IPS-NIHi11 (cell line): ENCODE results near the gene TK1.

Source experiments
- DNase-seq: peaks from one replicate; pipeline ENCODE4 v3.0.0; 2012; ENCODE audit warnings: mixed read lengths, low spot score

The TK1 gene

DNA sequence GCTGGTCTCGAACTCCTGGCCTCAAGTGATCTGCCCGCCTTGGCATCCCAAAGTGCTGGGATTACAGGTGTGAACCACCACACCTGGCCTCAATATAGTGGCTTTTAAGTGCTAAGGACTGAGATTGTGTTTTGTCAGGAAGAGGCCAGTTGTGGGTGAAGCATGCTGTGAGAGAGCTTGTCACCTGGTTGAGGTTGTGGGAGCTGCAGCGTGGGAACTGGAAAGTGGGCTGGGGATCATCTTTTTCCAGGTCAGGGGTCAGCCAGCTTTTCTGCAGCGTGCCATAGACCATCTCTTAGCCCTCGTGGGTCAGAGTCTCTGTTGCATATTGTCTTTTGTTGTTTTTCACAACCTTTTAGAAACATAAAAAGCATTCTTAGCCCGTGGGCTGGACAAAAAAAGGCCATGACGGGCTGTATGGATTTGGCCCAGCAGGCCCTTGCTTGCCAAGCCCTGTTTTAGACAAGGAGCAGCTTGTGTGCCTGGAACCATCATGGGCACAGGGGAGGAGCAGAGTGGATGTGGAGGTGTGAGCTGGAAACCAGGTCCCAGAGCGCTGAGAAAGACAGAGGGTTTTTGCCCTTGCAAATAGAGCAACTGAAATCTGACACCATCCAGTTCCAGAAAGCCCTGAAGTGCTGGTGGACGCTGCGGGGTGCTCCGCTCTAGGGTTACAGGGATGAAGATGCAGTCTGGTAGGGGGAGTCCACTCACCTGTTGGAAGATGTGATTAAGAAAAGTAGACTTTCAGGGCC, 32.7 kb upstream of the TK1 start:
- peak; percentile 74 for DNase-seq

DNA sequence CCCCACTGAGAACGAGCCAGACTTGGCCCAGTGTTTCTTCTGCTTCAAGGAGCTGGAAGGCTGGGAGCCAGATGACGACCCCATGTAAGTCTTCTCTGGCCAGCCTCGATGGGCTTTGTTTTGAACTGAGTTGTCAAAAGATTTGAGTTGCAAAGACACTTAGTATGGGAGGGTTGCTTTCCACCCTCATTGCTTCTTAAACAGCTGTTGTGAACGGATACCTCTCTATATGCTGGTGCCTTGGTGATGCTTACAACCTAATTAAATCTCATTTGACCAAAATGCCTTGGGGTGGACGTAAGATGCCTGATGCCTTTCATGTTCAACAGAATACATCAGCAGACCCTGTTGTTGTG, 27.8 kb upstream of the TK1 start:
- DNase-seq, result no peak

DNA sequence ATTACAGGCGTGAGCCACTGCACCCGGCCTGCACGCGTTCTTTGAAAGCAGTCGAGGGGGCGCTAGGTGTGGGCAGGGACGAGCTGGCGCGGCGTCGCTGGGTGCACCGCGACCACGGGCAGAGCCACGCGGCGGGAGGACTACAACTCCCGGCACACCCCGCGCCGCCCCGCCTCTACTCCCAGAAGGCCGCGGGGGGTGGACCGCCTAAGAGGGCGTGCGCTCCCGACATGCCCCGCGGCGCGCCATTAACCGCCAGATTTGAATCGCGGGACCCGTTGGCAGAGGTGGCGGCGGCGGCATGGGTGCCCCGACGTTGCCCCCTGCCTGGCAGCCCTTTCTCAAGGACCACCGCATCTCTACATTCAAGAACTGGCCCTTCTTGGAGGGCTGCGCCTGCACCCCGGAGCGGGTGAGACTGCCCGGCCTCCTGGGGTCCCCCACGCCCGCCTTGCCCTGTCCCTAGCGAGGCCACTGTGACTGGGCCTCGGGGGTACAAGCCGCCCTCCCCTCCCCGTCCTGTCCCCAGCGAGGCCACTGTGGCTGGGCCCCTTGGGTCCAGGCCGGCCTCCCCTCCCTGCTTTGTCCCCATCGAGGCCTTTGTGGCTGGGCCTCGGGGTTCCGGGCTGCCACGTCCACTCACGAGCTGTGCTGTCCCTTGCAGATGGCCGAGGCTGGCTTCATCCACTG, 27.3 kb upstream of the TK1 start, which contains the start of gene BIRC5:
Gene BIRC5, plus strand, starts transcription at position 238 of the 690 bp plus-strand sequence. Its CDS starts 64 bp downstream, at position 302.
- DNase-seq, result peak; percentile 98

DNA sequence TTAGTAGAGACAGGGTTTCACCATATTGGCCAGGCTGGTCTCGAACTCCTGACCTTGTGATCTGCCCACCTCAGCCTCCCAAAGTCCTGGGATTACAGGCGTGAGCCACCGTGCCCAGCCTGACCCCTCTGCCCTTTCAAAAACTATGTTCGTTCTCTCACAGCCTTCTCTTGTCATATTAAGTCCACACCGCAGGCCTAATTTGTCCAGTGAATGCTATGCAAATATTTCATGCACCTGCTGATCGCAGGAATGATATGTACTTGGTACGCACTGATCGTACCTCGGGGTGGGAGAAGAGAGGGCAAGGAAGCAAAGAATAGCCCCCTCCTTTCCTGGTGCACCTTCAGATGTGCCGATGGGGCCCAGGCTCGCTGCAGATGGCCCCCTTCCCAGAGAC, 24.2 kb upstream of the TK1 start:
- DNase-seq, result no peak

DNA sequence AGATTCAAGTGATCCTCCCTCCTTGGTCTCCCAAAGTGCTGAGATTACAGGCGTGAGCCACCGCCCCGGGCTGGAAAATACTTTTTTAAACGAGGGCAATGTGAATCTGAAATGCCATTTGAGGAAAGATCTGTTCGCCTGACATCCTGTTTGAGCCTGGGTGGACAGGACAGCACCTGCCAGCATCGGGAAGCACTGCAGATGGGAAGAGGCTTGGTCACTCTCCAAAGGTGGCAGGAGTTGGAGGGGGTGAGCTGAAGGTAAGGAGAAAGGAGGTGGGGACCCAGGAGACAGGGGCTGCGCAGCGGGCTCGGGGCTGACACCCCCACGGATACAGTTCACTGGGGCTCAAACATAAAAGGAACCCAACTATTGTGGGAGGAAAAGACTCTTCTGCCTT, 23.3 kb upstream of the TK1 start:
- no peak for DNase-seq

DNA sequence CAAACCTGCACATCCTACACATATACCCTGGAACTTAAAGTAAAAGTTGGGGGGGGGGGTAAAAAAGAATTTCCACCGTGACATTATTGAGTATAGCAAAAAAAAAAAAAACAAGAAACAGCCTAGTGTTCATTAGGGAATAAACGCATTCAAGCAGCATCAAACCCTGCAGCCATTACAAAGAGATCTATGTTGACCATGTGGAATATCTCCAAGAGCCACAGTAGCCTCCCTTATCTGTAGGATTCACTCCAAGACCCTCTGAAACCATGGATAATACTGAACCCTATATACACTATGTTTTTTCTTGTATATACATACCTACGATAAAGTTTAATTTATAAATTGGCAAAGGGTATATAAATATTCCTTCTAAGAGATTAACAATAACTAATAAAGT, 21.6 kb upstream of the TK1 start:
- no peak for DNase-seq

DNA sequence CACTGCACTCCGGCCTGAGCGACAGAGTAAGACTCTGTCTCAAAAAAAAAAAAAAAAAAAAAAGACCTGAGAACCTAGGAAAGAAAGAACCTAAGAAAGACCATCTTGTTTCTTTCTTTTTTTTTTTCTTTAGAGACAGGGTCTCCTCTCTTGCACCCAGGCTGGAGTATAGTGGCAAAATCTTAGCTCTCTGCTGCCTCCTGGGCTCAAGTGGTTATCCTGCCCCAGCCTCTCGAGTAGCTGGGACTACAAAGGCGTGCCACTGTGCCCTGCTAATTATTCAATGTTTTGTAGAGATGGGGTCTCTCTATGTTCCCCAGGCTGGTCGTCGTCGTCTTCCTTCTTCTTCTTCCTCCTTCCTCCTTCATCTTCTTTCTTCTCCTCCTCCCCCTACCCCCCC, 19.4 kb upstream of the TK1 start:
- no peak for DNase-seq

DNA sequence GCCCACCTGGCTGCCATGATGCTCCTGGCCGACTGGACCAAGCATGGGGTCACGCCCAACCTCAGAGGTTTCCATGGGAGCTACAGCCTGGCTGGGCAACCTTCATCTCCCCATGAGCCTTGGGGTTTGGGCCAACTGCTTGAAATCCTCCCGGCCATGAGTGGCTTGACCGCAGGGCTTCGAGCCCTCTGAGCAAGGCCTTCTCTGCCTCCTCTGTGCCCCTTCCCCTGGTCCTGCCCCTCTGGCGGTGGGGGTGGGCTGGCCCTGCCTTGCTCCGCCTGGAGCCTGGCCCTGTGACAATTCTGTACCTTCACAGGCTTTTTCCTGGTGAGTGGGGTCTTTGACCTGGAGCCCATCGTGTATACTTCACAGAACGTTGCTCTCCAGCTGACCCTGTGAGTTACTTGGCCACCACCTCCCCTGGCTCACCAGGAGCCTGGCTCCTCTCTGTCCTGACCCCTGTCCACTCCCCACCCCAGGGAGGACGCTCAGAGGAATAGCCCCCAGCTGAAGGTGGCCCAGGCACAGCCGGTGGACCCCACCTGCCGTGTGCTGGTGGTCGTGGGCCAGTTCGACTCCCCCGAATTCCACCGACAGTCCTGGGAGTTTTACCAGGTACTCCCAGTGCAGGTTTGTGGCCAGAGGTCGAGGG, 18.4 kb upstream of the TK1 start:
- no peak for DNase-seq

DNA sequence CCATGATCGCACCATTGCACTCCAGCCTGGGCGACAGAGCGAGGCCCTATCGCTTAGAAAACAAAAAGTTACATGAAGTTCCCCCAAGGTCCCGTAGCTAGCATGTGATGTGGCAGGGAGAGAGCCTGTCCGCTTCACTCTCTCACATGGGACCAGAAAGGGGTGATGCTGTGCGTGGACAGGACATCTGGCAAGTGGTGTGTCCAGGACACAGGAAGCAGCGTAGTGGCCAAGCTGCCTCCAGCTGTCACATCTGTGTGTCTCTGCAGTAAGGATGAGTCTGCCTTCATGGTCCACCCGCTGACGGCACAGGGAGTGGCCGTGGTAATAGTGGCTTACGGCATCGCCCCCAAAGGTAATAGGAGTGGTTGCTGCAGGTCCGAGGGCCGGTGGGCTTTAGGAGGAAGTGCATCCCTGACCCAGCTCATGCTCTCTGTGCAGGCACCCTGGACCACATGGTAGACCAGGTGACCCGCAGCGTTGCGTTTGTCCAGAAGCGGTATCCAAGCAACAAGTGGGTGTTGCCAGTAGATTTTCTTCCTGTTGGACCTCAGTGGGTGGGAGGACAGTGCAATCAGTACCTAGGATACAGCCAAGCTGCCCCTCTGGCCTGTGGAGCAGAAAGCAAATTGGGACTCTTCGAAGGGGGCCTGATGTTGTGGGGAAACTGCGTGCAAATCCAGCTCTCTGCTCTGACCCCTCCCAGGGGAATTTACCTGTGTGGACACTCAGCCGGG, 17.7 kb upstream of the TK1 start:
- no peak for DNase-seq

DNA sequence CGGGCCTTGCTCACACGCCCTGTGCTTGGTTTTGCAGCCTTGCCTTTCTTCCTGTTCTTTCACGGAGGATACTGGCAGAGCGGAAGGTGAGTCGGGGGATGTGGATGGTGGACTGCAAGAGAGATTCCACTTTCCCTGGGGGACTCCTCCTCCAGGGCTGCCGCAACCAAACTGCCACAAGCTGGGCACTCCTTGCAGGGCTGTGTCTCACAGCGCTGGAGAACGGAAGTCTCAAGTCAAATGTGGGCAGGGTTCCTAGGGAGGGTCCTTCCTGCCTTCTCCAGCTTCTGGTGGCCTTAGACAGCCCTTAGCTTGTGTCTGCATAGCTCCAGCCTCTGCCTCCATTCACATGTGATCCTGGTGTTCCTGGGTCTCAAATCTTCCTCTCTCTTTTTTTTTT, 15.8 kb upstream of the TK1 start:
- DNase-seq, result no peak

DNA sequence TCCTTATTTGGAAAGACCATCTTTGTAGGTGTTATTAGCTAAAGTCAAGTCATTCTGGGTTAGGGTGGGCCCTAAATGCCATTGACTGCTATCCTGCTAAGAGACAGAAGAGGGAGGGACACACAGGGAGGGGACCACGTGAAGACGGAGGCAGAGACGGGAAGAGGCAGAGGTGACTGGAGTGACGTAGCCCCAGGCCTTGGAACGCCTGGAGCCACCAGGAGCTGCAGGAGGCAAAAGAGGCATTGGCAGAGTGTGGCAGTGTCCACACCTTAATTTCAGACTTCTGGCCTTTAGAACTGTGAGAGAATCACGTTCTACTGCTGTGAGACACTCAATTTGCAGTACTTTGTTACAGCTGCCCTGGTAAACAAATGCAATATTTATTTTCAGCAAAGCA, 13.6 kb upstream of the TK1 start:
- DNase-seq, result no peak

DNA sequence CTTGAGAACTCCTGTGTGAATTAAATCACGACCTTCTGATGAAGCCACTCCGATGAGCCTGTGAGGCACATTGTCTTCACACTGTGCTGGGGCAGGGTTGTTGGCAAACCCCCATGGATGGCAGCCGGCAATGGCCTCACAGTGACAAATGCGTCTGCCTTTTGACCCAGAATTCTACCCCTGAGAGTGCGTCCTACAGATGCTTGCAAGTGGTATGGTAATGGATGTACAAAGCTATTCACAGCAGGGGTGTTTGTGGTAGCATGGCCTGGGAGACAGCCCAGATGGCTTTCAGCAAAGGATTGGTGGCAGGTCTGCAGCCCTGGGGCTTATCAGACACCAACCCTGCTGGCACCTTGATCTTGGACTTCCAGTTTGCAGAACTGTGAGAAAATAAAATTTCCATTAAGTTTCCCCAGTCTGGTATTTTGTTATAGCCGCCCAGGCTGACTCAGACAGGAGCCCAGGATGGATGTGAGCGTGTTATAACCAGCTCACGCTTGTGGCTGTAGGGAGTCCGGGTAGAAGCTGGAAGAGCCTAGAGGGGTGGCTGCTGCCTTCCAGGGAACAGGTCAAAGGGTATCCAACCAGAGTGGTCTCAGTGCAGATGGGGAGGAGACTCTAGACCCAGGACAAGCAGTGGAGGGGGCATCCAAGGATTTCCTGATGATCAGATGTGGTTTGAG, 10.4 kb upstream of the TK1 start:
- no peak for DNase-seq

DNA sequence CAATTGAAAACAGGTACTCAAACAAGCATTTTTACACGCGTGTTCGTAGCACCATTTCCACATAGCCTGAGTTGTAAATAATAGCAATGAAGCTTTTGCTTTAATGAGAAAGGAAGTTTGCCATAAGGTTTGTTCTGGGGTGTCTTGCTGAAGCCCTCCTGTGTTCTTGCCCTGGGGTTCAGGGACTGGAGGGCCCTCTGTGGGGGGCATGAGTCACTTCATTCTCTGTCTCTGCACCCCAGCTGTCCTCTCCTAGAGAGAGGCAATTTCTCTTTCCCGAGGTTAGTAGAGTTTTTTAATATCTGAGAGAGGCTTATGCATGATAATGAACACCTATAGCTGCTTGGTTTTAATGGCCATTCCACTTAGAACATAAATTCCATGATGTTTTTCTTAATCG, 9.9 kb upstream of the TK1 start:
- no peak for DNase-seq

DNA sequence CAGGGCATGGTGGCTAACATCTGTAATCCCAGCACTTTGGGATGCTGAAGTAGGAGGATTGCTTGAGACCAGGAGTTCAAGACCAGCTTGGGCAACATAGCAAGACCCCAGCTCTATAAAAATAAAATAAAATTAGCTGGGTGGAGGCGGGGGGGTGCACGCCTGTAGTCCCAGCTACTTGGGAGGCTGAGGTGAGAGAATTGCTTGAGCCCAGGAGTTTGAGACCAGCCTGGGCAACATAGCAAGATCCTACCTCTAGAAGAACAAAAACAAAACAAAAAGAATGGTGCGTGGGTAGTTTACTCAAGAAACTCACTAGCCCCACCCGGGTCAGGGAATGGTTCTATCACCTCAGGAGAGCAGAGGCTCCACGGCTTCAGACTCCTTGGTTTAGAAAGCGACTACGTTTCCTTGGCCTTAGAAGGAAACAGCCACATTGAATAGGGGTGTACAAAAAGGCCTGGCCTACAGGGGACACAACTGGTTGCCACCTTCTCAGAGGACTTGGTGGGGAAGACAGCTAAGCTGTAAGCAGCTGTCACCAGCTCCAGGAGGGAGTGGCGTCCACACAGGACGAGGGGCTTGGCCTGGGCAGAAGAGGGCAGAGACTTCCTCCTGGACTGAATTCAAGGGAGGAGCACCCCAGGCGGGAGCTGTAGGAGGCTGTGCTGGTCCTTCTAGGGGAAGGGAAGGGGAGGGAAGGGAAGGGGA, 716 bp downstream of the TK1 start:
- peak; percentile 65 for DNase-seq

DNA sequence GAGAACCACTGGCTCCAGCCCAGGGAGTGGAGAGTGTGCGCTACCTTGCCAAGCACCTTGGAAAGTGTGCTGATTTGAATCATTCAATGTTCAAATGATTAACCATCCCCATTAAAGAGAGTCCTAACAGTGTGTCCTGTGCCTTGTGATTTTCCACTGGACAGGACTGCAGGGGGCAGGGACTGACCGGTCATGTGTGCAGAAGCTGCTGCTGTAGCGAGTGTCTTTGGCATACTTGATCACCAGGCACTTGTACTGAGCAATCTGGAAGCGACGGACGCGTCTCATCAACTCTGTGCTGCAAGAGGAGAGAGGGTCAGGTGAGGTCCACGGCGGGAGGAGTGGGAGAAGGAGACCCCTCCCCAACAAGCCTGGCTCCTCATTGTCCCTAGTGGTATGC, 2.0 kb downstream of the TK1 start:
- no peak for DNase-seq

DNA sequence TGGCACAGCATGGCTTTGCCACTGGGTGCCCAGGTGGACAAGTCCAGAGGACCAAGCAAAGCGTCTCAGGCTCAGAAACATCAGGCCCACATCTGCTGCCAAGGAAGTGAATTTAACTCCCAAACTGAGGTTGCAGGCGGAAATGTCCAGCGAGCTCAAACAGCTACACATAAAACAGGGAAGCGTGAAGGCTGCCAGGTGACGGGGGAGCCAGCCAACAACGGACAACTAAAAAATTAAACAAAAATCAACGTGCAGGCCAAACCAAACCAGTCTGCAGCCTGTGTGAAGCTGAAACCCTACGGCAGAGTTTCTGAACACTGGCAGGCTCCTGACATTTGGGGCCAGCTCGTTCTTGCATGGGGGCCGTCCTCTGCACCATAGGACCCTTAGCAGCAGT, 2.5 kb downstream of the TK1 start:
- no peak for DNase-seq

DNA sequence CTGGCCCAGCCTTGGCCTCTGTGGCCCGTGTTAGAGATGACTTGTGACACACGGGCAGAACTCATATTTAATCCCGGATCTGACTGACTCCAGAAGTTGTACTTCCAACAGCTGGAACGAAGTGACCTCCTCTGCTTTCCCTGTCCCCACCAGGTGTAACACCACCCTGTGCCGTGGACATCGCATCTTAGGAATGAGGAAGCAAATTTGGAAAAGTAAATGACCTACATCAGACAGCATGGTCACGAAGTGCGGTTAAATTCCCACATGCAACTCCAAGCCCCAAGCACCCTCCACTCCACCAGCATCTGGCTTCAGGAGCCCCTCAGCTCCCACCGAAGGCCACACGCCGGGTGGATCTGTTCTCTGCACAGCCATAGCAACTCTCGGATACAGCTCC, 2.9 kb downstream of the TK1 start:
- no peak for DNase-seq

DNA sequence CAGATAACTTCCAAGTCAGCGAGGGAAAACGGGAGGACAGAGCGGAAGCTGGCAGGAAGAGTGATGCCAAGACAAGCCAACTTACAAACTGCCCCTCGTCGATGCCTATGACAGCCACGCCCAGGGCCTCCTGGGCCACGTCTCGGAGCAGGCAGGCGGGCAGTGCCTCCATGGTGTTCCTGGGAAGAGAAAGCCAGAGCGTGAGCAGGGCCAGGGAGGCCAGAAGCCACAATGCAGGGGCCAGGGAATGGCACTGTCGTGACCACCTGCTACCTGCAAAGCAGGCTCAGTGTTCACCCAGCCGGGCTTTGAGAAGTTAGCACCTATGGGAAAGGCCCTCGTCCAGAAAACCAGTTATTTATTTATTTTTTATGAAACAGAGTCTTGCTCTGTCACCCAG, 4.3 kb downstream of the TK1 start:
- DNase-seq, result no peak

DNA sequence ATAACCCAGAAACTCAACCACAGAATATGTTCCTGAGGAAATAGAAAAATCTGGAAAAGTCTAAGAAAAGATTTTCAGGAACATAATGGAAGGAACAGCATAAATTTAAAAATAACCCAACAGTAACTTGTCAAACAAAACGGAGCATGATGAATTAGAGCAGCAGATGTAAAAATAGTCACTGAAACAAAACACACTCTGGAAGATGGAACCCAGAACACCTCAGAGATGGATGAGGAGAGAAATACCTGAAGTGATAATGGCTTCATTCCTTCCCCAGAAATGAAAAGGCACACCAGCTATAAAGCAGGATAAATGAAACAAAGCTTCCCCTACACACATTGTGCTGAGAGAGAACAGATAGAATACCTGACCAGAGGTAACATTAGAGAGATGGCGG, 6.3 kb downstream of the TK1 start:
- DNase-seq, result no peak

DNA sequence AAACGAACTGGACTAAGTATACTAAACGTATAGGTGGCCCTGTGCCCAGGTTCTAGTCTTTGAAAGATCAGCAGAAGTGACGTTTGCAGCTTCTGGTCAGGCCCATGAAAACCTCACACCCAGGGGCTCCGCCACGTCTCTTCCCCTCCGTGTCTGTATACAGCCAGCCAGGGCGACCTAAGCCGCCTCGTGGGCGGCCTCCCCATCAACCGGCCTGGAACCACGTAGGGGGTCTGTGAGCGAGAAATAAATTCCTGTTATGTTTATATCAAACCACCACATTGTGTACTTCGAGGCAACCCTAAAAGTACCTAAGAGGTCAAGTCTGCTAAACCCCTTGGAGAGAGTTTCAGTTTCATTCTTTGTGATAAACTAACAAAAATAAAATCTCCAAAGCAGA, 6.8 kb downstream of the TK1 start:
- DNase-seq, result no peak

DNA sequence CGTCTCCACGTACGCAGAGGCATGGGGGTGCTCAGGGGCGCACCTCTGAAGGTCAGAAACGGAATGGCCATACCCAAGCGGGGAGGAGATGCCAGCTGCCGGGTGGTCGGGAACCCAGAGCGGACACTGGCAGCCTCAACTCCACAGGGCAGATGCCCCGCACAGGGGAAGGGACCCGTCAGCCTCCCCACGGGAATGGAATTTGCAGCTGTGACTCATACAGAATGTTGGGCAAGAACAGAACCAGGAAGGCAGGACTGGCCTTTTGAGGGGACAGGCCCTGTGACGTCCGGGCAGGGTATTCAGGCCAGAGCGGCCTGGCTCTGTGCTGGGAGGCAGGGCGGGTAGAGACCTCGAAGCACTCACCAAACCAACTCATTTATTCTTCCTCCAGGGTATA, 7.5 kb downstream of the TK1 start:
- no peak for DNase-seq
